Measurements from ENCODE around the gene BCL2. TPM values are rescaled to one million over a fixed set of nuclear protein-coding genes. Genes with fewer than 3 reads are reported as not detected.

BCL2 gene
- total RNA-seq, 1 experiment from 2014 or later, result 2.5 TPM

DNA sequence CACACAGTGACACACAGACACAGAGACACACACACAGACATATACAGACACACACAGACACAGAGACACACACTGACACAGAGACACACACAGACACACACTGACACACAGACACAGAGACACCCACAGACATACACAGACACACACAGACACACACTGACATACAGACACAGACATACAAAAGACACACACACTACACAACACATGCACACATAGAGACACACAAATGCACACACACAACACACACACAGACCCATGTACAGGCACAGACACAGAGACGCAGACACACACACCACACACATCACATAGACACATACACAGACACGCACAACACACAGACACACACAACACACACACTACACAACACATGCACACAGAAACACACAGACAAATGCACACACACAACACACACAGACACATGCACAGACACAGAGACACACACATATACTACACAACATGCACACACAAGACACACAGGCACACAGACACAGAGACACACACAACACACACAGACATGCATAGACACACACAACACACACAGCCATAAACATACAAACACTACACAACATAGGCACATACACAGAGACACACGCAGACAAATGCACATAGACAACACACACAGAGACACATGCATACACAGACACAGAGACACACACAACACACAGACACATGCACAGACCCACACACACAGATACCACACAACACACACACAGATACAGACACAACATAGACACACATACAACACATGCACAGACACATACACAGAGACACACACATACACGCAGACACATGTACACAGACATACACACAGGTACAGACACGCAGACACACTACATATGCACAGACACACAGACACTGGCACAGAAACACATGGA lies 120.5 kb downstream of the BCL2 start:
- TF ChIP-seq EZH2phosphoT487 (IDR thresholded peaks at IDR 0.05; ENCODE audit: borderline replicate concordance), result no peak
- TF ChIP-seq RAD21 (IDR thresholded peaks at IDR 0.05; ENCODE audit: low read depth), result no peak
- TF ChIP-seq, protein P1, sequence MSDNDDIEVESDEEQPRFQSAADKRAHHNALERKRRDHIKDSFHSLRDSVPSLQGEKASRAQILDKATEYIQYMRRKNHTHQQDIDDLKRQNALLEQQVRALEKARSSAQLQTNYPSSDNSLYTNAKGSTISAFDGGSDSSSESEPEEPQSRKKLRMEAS (IDR thresholded peaks at IDR 0.05), result no peak
- TF ChIP-seq EZH2 (IDR thresholded peaks at IDR 0.05), result no peak
- TF ChIP-seq SRF (IDR thresholded peaks at IDR 0.05; ENCODE audit: low read depth), result no peak
- no peak for TF ChIP-seq EGR1 (IDR thresholded peaks at IDR 0.05; ENCODE audit: low read depth)
- TF ChIP-seq SIN3A (IDR thresholded peaks at IDR 0.05; ENCODE audit: low read depth), result no peak
- no peak for TF ChIP-seq POLR2AphosphoS5 (IDR thresholded peaks at IDR 0.05; ENCODE audit: low read depth, low read length)
- TF ChIP-seq TCF7L2 (IDR thresholded peaks at IDR 0.05; ENCODE audit: borderline replicate concordance, extremely low read depth, insufficient read depth, insufficient read length), result no peak
- CTCF ChIA-PET, result no interaction called here
- no TSS peak for BruUV-seq (replicated peaks)
- intact Hi-C loops (cut with micrococcal nuclease), result no loop called here
- Histone ChIP-seq H3K9ac (ENCODE audit: low read length) (no peak overlapping the region), H3K27me3 (ENCODE audit: insufficient read depth, low read length) (peaks cover 9% of the 10 kb centered on the region), H3K9me3 (ENCODE audit: control insufficient read depth in 1 of 2, insufficient read depth in 1 of 2, low read depth in 1 of 2, low read length in 2 of 2) (peaks cover 0 to 6% of the 10 kb centered on the region in 2 experiments; a peak in 1 of 4 replicates), H3K4me2 (ENCODE audit: low read length) (no peak overlapping the region), H3K9me2 (ENCODE audit: insufficient read depth) (no peaks in the 10 kb centered on the region), H2AFZ (ENCODE audit: low read depth, low read length, poor library complexity, severe bottlenecking) (no peak overlapping the region), H3K4me3 (replicated peaks in 1 of 2; ENCODE audit: low read depth in 1 of 2, low read length in 2 of 2) (no peak overlapping the region), H3K36me3 (ENCODE audit: control insufficient read depth in 1 of 2, insufficient read depth in 2 of 2, low read length in 2 of 2) (no peaks in the 10 kb centered on the region), H4K20me1 (ENCODE audit: insufficient read depth) (no peaks in the 10 kb centered on the region), H3K27ac (ENCODE audit: low read depth, low read length) (no peak overlapping the region), H3K79me2 (ENCODE audit: insufficient read depth, low read length) (no peaks in the 10 kb centered on the region), H3K4me1 (ENCODE audit: control insufficient read depth in 1 of 2, insufficient read depth in 2 of 2, low read length in 2 of 2) (no peaks in the 10 kb centered on the region)
- ATAC-seq (no peak), DNase-seq (ENCODE audit: low read depth, low spot score) (no peak)
- POLR2A ChIA-PET, result no interaction called here
- RAD21 ChIA-PET (ENCODE audit: low non-redundant PET in 1 of 2, low total read pairs in 2 of 2, uncharacterized antibody in 2 of 2, unreplicated experiment in 2 of 2), result no interaction called here
